ENCODE data around the gene SIX1. TPM values are rescaled to one million over a fixed set of nuclear protein-coding genes. Genes with fewer than 3 reads are reported as not detected.

Gene SIX1
- total and polyA plus RNA-seq, 2 of the 4 experiments (the other 2 are of a cell fraction): 7.7 to 15.0 TPM

GRCh38 chr14:60622917-60623257 lies 26.4 kb downstream of the SIX1 start:
- H3K18ac ChIP-seq (ENCODE audit: low read depth, low read length): peak overlapping the region; percentile 27; the same call in 1 of the 2 replicates
- H3K4ac ChIP-seq (ENCODE audit: low read depth, low read length): no peak overlapping the region; the same call in 1 of the 2 replicates
- peak overlapping the region; percentile 14 for H2BK5ac ChIP-seq (ENCODE audit: low read depth, low read length, poor library complexity, severe bottlenecking)
- peaks cover 7% of the 10 kb centered on the region; the same call in 1 of the 2 replicates for H3K9me1 ChIP-seq (ENCODE audit: insufficient read depth, low read length)
- peak; percentile 70 for DNase-seq
- H4K91ac ChIP-seq (ENCODE audit: insufficient read depth, low read depth, low read length): peak overlapping the region; percentile 21; the same call in 1 of the 2 replicates
- no peak overlapping the region for H2AFZ ChIP-seq (replicated peaks; ENCODE audit: low read length, poor library complexity)
- H4K20me1 ChIP-seq (ENCODE audit: insufficient read depth, low read length): no peaks in the 10 kb centered on the region
- H3K4me3 ChIP-seq (ENCODE audit: insufficient read depth, low read depth, low read length): no peak overlapping the region
- no peak overlapping the region; the same call in 1 of the 2 replicates for H2BK20ac ChIP-seq (ENCODE audit: low read depth, low read length)
- no peak overlapping the region for H2AK9ac ChIP-seq (replicated peaks; ENCODE audit: low read depth, low read length, poor library complexity)
- no peaks in the 10 kb centered on the region for H3K9me3 ChIP-seq (ENCODE audit: control insufficient read depth, insufficient read depth, low read length)
- ChIA-PET CTCF (interaction anchor here (0.5 to 1.0 kb wide), 3 partner anchors 403 to 1191 kb away, joined by 3 read pairs; no protein-coding TSS in a partner anchor), POLR2A (ENCODE audit: unreplicated experiment) (interaction anchor here (0.6 kb wide), 1 partner anchor 93 kb away, joined by 3 read pairs; no protein-coding TSS in a partner anchor)
- intact Hi-C loops (cut with micrococcal nuclease): no loop called here
- no peaks in the 10 kb centered on the region for H3K36me3 ChIP-seq (ENCODE audit: control insufficient read depth, insufficient read depth, low read length)
- no CpG with 5 or more reads among the region's 2 CpGs for WGBS, 2 experiments (ENCODE audit: extremely low coverage in 2 of 2, insufficient read length in 1 of 2)
- no peak overlapping the region for H3K23ac ChIP-seq (ENCODE audit: low read depth, low read length)
- dilution Hi-C loops (cut with HindIII; ENCODE audit: low sequenced_read_pairs, unreplicated experiment): no loop called here
- H3K4me2 ChIP-seq (ENCODE audit: low read depth, low read length): no peak overlapping the region
- no TSS peak for BruUV-seq (replicated peaks)
- peaks cover 8% of the 10 kb centered on the region for H3K4me1 ChIP-seq (ENCODE audit: control insufficient read depth, insufficient read depth, low read length)
- TF ChIP-seq, protein P1, sequence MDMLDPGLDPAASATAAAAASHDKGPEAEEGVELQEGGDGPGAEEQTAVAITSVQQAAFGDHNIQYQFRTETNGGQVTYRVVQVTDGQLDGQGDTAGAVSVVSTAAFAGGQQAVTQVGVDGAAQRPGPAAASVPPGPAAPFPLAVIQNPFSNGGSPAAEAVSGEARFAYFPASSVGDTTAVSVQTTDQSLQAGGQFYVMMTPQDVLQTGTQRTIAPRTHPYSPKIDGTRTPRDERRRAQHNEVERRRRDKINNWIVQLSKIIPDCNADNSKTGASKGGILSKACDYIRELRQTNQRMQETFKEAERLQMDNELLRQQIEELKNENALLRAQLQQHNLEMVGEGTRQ (IDR thresholded peaks at IDR 0.05; ENCODE audit: low read depth, low read length): no peak
- TF ChIP-seq FOS (IDR thresholded peaks at IDR 0.05; ENCODE audit: low read depth, low read length) (no peak), SMC3 (IDR thresholded peaks at IDR 0.05; ENCODE audit: low read depth, low read length) (no peak), RFX5 (IDR thresholded peaks at IDR 0.05; ENCODE audit: low read depth, low read length) (no peak), POLR2A (IDR thresholded peaks at IDR 0.05; ENCODE audit: low read depth, low read length) (no peak), RCOR1 (IDR thresholded peaks at IDR 0.05; ENCODE audit: insufficient replicate concordance, low read length) (no peak), CEBPB (IDR thresholded peaks at IDR 0.05; ENCODE audit: low read depth, low read length) (no peak), ELK1 (IDR thresholded peaks at IDR 0.05; ENCODE audit: borderline replicate concordance, low read depth, low read length) (no peak), MXI1 (IDR thresholded peaks at IDR 0.05; ENCODE audit: borderline replicate concordance, low read depth, low read length) (no peak), CHD1 (IDR thresholded peaks at IDR 0.05; ENCODE audit: low read depth, low read length) (no peak), CTCF (conservative IDR thresholded peaks at IDR 0.05; ENCODE audit: low read depth, low read length) (no peak), NFE2L2 (IDR thresholded peaks at IDR 0.05; ENCODE audit: low read depth, low read length) (no peak), MAFK (IDR thresholded peaks at IDR 0.05; ENCODE audit: low read depth, low read length) (no peak), MAZ (IDR thresholded peaks at IDR 0.05; ENCODE audit: borderline replicate concordance, low read depth, low read length) (no peak)
- H3K14ac ChIP-seq (replicated peaks; ENCODE audit: low read depth, low read length): 0 out of 2 replicates have a peak overlapping the region, but pooled peaks have one; percentile 15
- peak overlapping the region; percentile 53; the same call in 1 of the 2 replicates for H3K27ac ChIP-seq (ENCODE audit: insufficient read depth, low read length)
- H2AK5ac ChIP-seq (ENCODE audit: low read depth, low read length): no peak overlapping the region
- no peak overlapping the region; the same call in 1 of the 2 replicates for H4K5ac ChIP-seq (ENCODE audit: low read depth, low read length)
- H2BK120ac ChIP-seq (ENCODE audit: low read depth, low read length): peak overlapping the region; percentile 26
- H3K9ac ChIP-seq (ENCODE audit: low read depth, low read length): peak overlapping the region; percentile 11; the same call in 1 of the 2 replicates
- H4K8ac ChIP-seq (ENCODE audit: low read depth in 2 of 2, low read length in 2 of 2): 0 out of 4 replicates have a peak overlapping the region, but pooled peaks of 1 of the 2 experiments have one; percentile 33
- no peak overlapping the region for H3K56ac ChIP-seq (ENCODE audit: extremely low read depth, insufficient read depth, low read length)
- H2BK15ac ChIP-seq (ENCODE audit: low read depth, low read length): 0 out of 3 replicates have a peak overlapping the region, but pooled peaks have one; percentile 8
- peaks cover 3 to 12% of the 10 kb centered on the region in 2 experiments; a peak in 2 of 4 replicates for H3K79me1 ChIP-seq (ENCODE audit: low read depth in 1 of 2, low read length in 2 of 2)
- no peak for ATAC-seq (ENCODE audit: low read depth)
- no peaks in the 10 kb centered on the region for H3K27me3 ChIP-seq (ENCODE audit: control insufficient read depth, insufficient read depth, low read length)
- in situ Hi-C loops (cut with MboI; ENCODE audit: low sequenced_read_pairs): no loop called here
